Activated naive CD4-positive, alpha-beta T cell treated with anti-CD3 and anti-CD28 coated beads for 36 hours (primary cell): Measurements from ENCODE around the gene SAMD4B. TPM values are rescaled to one million over a fixed set of nuclear protein-coding genes. Genes with fewer than 3 reads are reported as not detected.
"Not testable (repeated sequence)": the region's sequence is repeated elsewhere in the genome, so short reads cannot be mapped to it uniquely, and the experiment has no call there.

Experiments
- CTCF ChIA-PET: fragments of 350-600 bp; sonication (Branson Sonifier 250); formaldehyde crosslinking; loops from one replicate; lab custom pipeline; 2021; ENCODE audit warnings: antibody characterized with exemption; lab: Charles Lee
- DNase-seq: peaks from one replicate; pipeline ENCODE4 v3.0.0-alpha.2; 2020
- H3K27ac Mint-ChIP-seq: one replicate; pipeline ENCODE4 v1.8.0; 2021; ENCODE audit warnings: mild to moderate bottlenecking, mixed read lengths
- H3K27me3 Mint-ChIP-seq: one replicate; pipeline ENCODE4 v1.8.0; 2021; ENCODE audit warnings: low read depth, mixed read lengths
- H3K36me3 Mint-ChIP-seq: one replicate; pipeline ENCODE4 v1.8.0; 2021; ENCODE audit warnings: low read depth, mixed read lengths
- H3K4me1 Mint-ChIP-seq: one replicate; pipeline ENCODE4 v1.8.0; 2021; ENCODE audit warnings: low read depth, mixed read lengths
- H3K4me3 Mint-ChIP-seq: one replicate; pipeline ENCODE4 v1.8.0; 2021; ENCODE audit warnings: mild to moderate bottlenecking, moderate library complexity, mixed read lengths
- H3K9me3 Mint-ChIP-seq: one replicate; pipeline ENCODE4 v1.8.0; 2021; ENCODE audit warnings: mixed read lengths
- intact Hi-C: fragments of 100-400 bp; cut with micrococcal nuclease; formaldehyde crosslinking; loops from one replicate; pipeline ENCODE4 v1.15.1; 2023
- total RNA-seq, 2 experiments: library from RNA; stranded (reverse); gene quantifications; one replicate each; pipeline ENCODE4 v1.2.3, GENCODE V29; 2021

SAMD4B gene
- total RNA-seq, 2 experiments from 2014 or later = 33.0 to 35.8 TPM

- CTCF ChIA-PET = no interaction called here
These were observed 37.3 kb upstream of the SAMD4B start for GRCh38 chr19:39304701-39305571.

DNA sequence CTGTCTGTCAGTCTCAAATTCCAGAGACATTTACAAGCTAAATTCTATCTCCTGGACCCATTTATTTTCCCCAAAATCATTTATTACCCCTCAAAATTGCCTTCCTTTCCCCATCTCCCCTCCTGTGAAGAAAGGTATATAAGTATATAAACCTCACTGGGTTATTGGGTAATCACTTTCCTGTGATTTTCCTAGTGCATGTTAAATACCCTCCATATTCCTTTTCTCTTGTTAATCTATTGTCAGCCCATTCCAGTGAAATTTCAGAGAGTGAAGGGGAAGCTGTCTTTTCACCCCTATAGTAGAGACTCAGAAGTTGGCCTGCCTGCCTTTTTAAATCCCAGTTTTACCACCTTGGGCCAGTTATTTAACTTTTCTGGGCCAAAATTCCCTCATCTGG, 36.1 kb upstream of the SAMD4B start:
- Mint-ChIP-seq H3K4me1 (peaks cover 4% of the 10 kb centered on the region), H3K27ac (no peak overlapping the region), H3K9me3 (no peaks in the 10 kb centered on the region), H3K4me3 (no peak overlapping the region), H3K36me3 (peaks cover 8% of the 10 kb centered on the region), H3K27me3 (no peaks in the 10 kb centered on the region)
- no peak for DNase-seq
- CTCF ChIA-PET = no interaction called here
- intact Hi-C loops = no loop called here

More at GRCh38 chr19:39304701-39305571, 37.3 kb upstream of the SAMD4B start:
- H3K4me1 Mint-ChIP-seq = no peaks in the 10 kb centered on the region
- no peak for DNase-seq
- intact Hi-C loops = no loop called here
- peaks cover 6% of the 10 kb centered on the region for H3K36me3 Mint-ChIP-seq
- H3K4me3 Mint-ChIP-seq = no peak overlapping the region
- no peak overlapping the region for H3K27ac Mint-ChIP-seq
- no peaks in the 10 kb centered on the region for H3K27me3 Mint-ChIP-seq
- H3K9me3 Mint-ChIP-seq = no peaks in the 10 kb centered on the region

DNA sequence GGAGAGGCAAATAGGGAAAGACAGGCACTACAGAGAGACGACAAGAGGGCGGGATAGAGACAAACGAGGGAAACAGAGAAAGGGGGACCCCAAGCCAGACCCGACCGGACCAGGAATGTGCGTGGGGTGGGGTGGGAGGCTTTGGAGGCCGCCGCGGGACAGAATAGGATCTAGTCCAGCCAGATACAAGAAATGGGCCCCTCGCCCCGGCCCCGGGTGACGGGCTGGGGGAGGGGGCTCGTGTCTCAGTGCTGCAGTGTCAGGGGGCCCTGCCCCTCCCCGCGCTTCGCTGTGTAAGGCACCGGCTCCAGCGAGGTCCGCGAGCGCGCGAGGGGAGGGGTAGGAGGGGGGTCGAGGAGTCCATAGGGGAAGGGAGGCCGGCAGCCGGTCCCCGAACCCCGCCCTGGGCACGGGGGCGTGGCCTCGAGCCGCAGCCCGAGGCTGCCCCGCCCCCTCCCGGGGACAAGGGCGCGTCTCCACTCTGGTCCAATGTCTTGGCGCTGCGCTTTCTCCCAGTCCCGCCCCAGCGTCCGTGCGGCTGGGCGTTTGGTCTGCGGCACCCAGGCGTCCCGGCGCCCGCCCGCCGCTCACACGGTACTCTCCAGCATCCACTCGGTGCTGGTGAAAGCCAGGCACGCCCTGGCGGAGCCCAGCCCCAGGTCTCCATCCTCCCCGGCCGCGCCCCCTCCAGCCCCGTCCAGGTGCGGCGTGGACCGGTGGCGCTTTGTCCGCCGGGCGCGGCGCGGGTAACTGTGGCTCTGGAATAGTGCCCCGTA, 35.0 kb upstream of the SAMD4B start:
- CTCF ChIA-PET = no interaction called here
- H3K27ac Mint-ChIP-seq = no peak overlapping the region

GRCh38 chr19:39307822-39308530, 34.2 kb upstream of the SAMD4B start:
- Mint-ChIP-seq H3K4me3 (no peak overlapping the region), H3K27me3 (no peaks in the 10 kb centered on the region), H3K27ac (no peak overlapping the region), H3K4me1 (peaks cover 4% of the 10 kb centered on the region), H3K9me3 (no peaks in the 10 kb centered on the region), H3K36me3 (peaks cover 11% of the 10 kb centered on the region)
- CTCF ChIA-PET = no interaction called here
- intact Hi-C loops = no loop called here
- no peak for DNase-seq

More for the DNA sequence above, 35.0 kb upstream of the SAMD4B start:
- DNase-seq = no peak
- no peak overlapping the region for H3K4me3 Mint-ChIP-seq
- intact Hi-C loops = no loop called here
- H3K36me3 Mint-ChIP-seq = peaks cover 10% of the 10 kb centered on the region
- H3K4me1 Mint-ChIP-seq = peaks cover 4% of the 10 kb centered on the region
- H3K27me3 Mint-ChIP-seq = no peaks in the 10 kb centered on the region
- no peaks in the 10 kb centered on the region for H3K9me3 Mint-ChIP-seq

DNA sequence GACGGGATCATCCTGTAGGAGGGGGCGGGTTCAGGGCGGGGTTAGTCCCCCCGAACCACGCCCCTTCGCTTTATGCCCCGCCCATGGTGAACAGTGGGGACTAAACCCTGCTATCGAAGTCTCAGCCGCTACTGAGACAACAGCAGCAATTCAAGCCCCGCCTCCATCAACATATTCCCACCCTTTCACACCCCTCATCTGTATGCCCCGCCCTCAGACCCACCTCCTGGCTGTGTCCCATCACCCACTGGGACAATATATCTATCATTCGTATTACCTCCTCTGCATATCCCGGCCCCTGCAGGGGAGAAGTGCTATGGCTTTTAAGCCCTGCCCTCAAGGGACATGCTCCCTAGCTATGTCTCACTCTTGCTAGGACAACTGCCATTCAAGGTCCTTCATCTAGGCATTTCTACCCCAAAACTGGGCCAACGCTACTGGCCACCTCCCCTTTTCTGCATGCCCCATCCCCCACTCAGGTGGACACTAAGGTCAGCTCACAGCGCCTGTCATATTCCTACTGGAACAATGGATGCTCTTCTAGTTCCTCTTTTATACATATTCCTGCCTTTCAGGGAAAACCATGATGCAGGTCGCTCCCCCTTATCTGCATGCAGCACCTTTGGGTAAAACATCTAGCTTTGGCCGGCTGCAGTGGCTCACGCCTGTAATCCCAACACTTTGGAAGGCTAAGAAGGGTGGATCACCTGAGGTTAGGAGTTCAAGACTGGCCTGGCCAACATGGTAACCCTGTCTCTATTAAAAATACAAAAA, 33.5 kb upstream of the SAMD4B start:
- Mint-ChIP-seq H3K9me3 (no peaks in the 10 kb centered on the region), H3K36me3 (peaks cover 15% of the 10 kb centered on the region), H3K4me1 (peaks cover 4% of the 10 kb centered on the region), H3K27me3 (no peaks in the 10 kb centered on the region), H3K27ac (no peak overlapping the region), H3K4me3 (no peak overlapping the region)
- CTCF ChIA-PET = no interaction called here
- DNase-seq = no peak
- intact Hi-C loops = no loop called here

DNA sequence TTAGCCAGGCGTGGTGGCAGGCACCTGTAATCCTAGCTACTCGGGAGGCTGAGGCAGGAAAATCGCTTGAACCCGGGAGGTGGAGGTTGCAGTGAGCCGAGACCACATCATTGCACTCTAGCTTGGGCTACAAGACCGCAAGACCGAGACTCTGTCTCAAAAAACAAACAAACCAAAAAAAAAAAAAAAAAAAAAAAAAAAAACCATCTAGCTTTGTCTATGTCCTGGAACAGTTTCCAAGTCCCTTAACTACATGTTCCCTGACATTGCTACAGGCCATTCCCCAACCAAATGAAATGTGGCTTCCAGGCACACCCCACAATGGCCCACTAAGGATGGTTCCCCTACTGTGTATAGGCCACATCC, 32.9 kb upstream of the SAMD4B start:
- H3K27ac Mint-ChIP-seq, intact Hi-C loops, H3K4me3 Mint-ChIP-seq, DNase-seq, H3K27me3 Mint-ChIP-seq, H3K9me3 Mint-ChIP-seq, H3K4me1 Mint-ChIP-seq, CTCF ChIA-PET: not testable (repeated sequence)
- H3K36me3 Mint-ChIP-seq = peaks cover 16% of the 10 kb centered on the region

DNA sequence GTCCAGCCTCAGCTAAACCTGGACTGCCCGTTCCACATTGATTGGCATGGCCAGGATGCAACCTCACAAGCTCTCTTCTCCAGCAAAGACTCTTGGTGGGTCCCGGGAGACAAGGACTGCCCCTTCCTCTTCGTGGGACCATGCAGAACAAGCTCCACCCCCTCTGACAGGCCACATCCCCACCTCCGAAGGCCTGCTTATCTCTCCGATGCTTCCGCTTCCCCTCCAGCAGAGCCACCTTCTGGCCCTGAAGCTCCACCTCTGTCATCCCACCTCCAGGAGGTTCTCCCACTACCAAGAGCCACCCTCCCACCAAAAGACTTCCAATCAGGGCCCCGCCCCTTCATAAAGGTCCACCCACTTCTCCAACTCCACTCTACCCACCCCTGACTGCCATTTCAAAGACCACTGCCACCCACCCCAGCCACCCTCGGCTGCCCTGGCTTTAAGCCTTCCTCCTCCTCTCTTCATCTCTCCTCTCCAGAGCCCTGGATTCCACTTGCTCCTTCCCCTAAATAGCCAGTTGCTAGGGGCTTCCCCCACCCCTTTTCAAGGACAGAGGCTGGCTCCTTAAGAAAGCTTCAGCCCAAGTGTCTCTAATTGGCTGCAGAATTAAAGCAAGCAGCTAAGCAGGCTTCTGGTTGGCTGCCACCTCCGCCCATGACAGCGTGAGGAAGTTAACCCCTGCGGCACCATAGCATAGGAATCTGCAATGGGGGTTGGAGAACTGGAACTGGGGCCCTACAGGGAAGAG, 31.5 kb upstream of the SAMD4B start:
- no peaks in the 10 kb centered on the region for H3K27me3 Mint-ChIP-seq
- no peaks in the 10 kb centered on the region for H3K9me3 Mint-ChIP-seq
- DNase-seq = no peak
- no peak overlapping the region for H3K27ac Mint-ChIP-seq
- H3K36me3 Mint-ChIP-seq = peaks cover 16% of the 10 kb centered on the region
- no peak overlapping the region for H3K4me3 Mint-ChIP-seq
- H3K4me1 Mint-ChIP-seq = peaks cover 4% of the 10 kb centered on the region
- intact Hi-C loops = no loop called here
- CTCF ChIA-PET = interaction anchor here (0.6 to 0.7 kb wide), 2 partner anchors 16 to 130 kb away, joined by 3 to 6 read pairs; no protein-coding TSS in a partner anchor

DNA sequence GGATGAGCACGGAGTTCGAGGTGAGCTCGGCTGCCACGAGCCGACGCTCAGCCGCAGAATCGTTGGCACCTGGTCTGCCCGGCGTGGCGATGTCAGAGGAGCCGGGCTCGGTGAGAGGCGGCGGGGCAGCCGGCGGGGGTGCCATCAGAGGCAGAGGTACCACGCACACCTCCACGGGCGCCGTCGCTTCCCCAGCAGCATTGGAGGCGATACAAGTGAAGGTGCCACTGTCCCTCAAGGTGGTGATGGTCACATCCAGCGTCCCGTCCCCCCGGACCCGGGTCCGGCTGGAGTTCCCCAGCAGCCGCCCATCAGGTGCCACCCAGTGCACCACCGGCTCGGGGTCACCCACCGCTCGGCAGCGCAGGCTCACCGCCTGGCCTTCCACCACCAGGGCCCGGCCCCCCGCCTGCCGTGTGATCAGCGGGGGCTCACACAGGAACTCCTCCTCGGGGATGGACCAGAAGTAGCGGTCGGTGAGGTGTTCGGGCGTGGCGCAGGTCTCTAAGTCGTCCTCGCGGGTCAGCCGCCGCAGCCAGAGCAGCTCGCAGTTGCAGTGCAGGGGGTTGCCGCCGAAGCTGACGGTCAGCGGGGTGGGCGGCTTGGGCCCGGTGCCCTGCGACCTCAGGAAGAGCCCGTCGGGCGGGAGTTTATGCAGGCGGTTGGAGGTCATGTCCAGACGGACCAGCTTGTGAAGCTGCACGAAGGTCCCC, 28.0 kb upstream of the SAMD4B start:
- Mint-ChIP-seq H3K27ac (no peak overlapping the region), H3K4me3 (no peak overlapping the region), H3K36me3 (peaks cover 12% of the 10 kb centered on the region), H3K27me3 (no peaks in the 10 kb centered on the region), H3K9me3 (no peaks in the 10 kb centered on the region), H3K4me1 (peaks cover 10% of the 10 kb centered on the region)
- intact Hi-C loops = no loop called here
- no peak for DNase-seq
- CTCF ChIA-PET = no interaction called here

DNA sequence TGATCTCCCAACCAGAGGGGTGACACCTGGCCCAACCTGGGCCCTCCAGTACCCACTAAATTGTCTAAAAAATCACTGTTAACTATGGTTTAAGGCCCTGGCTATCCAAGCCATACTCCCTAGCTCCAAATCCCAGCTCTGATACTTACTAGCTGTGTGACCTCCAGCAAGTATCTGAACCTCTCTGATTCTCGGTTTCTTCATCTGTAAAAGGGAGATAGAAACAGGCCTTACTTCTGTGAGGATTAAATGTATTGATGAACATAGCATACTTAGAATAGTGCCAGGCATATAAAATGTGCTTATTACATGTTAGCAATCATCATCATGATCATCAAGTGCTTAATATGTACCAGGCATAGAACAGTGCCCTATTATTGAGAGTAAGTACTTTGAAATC, 26.3 kb upstream of the SAMD4B start:
- H3K36me3 Mint-ChIP-seq = peaks cover 10% of the 10 kb centered on the region
- intact Hi-C loops = no loop called here
- no peaks in the 10 kb centered on the region for H3K9me3 Mint-ChIP-seq
- no peak overlapping the region for H3K27ac Mint-ChIP-seq
- H3K4me1 Mint-ChIP-seq = peaks cover 14% of the 10 kb centered on the region
- CTCF ChIA-PET = interaction anchor here (0.6 kb wide), 2 partner anchors 233 to 681 kb away, joined by 3 to 4 read pairs; no protein-coding TSS in a partner anchor
- H3K4me3 Mint-ChIP-seq = no peak overlapping the region
- H3K27me3 Mint-ChIP-seq = no peaks in the 10 kb centered on the region
- no peak for DNase-seq

GRCh38 chr19:39316627-39317321, 25.4 kb upstream of the SAMD4B start:
- peak overlapping the region; percentile 32 for H3K27ac Mint-ChIP-seq
- H3K27me3 Mint-ChIP-seq = no peaks in the 10 kb centered on the region
- no peak overlapping the region for H3K4me3 Mint-ChIP-seq
- H3K9me3 Mint-ChIP-seq = no peaks in the 10 kb centered on the region
- H3K36me3 Mint-ChIP-seq = peaks cover 8% of the 10 kb centered on the region
- DNase-seq = no peak
- peaks cover 20% of the 10 kb centered on the region for H3K4me1 Mint-ChIP-seq
- intact Hi-C loops = no loop called here
- CTCF ChIA-PET = no interaction called here
